Measurements from ENCODE around the gene ALX3.
A peak's percentile ranks its signal among the peaks of the same experiment; 100 is the strongest.

ALX3 gene

GRCh38 chr1:110051262-110051648, 19.2 kb downstream of the ALX3 start:
- no peak overlapping the region for H3K4me3 ChIP-seq (ENCODE audit: low read length)
- TF ChIP-seq ZNF274 (IDR thresholded peaks at IDR 0.05; ENCODE audit: low read depth, low read length): no peak

DNA sequence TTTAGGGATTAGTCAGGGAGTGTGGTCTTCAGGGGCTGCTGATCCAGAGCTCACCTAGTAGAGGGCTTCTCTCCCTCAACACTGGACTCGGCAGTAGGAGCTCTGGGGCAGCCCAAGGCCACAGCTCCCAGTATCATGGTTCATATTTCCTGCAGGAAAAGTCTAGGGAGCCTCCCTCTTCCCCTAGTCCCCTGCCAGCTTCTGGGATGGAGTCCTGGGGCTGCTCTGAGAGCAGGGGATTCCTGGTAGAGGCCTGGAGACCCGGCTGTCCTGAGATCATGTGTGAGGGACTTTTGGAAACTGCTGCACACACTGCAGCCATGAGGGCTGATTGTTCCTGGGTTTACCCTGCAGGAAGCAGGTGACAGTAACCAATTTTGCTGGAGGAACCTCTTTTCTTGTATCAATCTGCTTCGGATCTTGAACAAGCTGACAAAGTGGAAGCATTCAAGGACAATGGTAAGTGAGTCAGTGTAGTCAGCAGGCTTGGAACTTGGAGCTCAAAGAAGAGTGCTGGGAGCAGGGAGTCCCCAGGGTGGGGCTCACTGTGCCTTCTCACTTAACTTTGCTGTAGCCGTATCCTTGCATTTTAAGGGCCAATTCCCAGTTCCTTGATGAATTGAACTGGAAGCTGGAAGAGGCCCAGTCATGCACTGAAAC, 19.7 kb downstream of the ALX3 start:
- no peak overlapping the region for H3K4me3 ChIP-seq (ENCODE audit: low read length)
- TF ChIP-seq ZNF274 (IDR thresholded peaks at IDR 0.05; ENCODE audit: low read depth, low read length): no peak

GRCh38 chr1:110049801-110050601, 20.5 kb downstream of the ALX3 start:
- H3K4me3 ChIP-seq (ENCODE audit: low read length): no peak overlapping the region
- no peak for TF ChIP-seq ZNF274 (IDR thresholded peaks at IDR 0.05; ENCODE audit: low read depth, low read length)

DNA sequence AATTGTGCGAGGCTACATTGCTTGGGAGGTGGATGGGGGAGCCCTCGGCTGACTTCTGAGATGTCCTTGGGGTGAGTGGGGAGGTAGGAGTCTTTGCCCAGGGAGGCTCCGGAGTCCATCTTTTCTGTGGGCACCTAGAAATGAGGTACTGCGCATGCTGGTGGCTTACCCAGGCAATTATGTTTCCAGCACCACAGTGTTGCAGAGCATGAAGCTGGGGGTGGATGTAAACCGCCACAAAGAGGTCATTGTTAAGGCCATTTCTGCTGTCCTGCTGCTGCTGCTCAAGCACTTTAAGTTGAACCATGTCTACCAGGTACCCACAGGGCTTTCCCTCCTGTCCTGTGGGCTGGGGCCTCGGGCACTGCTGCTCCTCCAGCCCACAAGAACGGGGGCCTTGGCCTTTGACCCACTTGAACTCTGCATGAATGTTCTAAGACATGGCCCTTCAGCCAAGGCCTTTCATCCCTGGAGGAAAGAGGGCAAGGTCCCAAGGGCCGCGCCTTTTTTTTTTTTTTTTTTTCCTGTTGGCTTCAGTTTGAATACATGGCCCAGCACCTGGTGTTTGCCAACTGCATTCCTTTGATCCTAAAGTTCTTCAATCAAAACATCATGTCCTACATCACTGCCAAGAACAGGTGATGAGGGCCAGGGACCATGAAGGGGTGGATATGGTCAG, 21.4 kb downstream of the ALX3 start:
- no peak overlapping the region for H3K4me3 ChIP-seq (ENCODE audit: low read length)
- no peak for TF ChIP-seq ZNF274 (IDR thresholded peaks at IDR 0.05; ENCODE audit: low read depth, low read length)

- no peak overlapping the region for H3K4me3 ChIP-seq (ENCODE audit: low read length)
- no peak for TF ChIP-seq ZNF274 (IDR thresholded peaks at IDR 0.05; ENCODE audit: low read depth, low read length)
Measured at GRCh38 chr1:110048240-110048639, 22.2 kb downstream of the ALX3 start.

DNA sequence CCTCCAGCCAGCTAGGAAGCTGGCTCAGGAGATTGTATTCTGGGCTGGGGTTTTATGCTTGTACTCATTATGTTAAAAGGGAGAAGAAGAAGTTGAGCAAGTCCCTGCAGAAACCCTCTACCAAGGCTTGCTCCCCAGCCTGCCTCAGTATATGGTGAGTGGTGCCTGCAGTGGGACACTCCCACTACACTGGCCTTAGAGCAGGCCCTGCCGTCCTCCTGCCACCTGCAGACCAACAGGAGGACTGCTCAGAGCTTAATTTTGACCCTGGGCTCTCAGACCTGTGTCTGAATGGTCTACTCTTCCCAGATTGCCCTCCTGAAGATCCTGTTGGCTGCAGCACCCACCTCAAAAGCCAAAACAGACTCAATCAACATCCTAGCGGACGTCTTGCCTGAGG, 23.0 kb downstream of the ALX3 start:
- no peak overlapping the region for H3K4me3 ChIP-seq (ENCODE audit: low read length)
- no peak for TF ChIP-seq ZNF274 (IDR thresholded peaks at IDR 0.05; ENCODE audit: low read depth, low read length)

- H3K4me3 ChIP-seq (ENCODE audit: low read length): no peak overlapping the region
- TF ChIP-seq ZNF274 (IDR thresholded peaks at IDR 0.05; ENCODE audit: low read depth, low read length): no peak
Measured at GRCh38 chr1:110043016-110043415, 27.5 kb downstream of the ALX3 start.

- TF ChIP-seq ZNF274 (IDR thresholded peaks at IDR 0.05; ENCODE audit: low read depth, low read length): no peak
- H3K4me3 ChIP-seq (ENCODE audit: low read length): no peak overlapping the region
Measured at GRCh38 chr1:110040548-110040947, 29.9 kb downstream of the ALX3 start.

GRCh38 chr1:110039641-110040040, 30.8 kb downstream of the ALX3 start:
- no peak overlapping the region for H3K4me3 ChIP-seq (ENCODE audit: low read length)
- TF ChIP-seq ZNF274 (IDR thresholded peaks at IDR 0.05; ENCODE audit: low read depth, low read length): no peak

DNA sequence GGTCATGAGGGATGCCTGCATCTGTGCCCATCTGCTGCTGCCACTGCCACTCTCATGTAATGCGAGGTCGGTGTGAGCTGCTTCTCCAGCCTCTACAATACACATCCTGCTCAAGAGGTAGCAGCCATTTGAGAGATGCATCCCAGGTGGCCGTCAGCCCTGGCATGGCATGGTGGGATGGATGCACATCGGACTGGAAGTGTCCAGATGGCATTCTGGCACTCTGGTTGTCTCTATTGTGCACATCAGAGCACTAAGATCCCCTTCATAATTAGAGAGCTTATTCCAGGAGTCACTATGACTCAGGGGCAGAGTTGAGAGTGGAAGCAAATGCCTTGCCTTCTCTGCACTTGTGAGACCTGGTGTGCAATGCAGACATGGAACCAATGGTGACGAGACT, 32.2 kb downstream of the ALX3 start:
- TF ChIP-seq ZNF274 (IDR thresholded peaks at IDR 0.05; ENCODE audit: low read depth, low read length): no peak
- no peak overlapping the region for H3K4me3 ChIP-seq (ENCODE audit: low read length)

GRCh38 chr1:110035236-110035752, 35.2 kb downstream of the ALX3 start:
- no peak for TF ChIP-seq ZNF274 (IDR thresholded peaks at IDR 0.05; ENCODE audit: low read depth, low read length)
- H3K4me3 ChIP-seq (ENCODE audit: low read length): peak overlapping the region; percentile 87

GRCh38 chr1:110034451-110035235, 35.8 kb downstream of the ALX3 start, which contains the start of gene STRIP1:
Gene STRIP1 (plus strand): TSS chr1:110034624. CDS start chr1:110034638, 14 bp downstream.
- peak within 1 kb of the TSS; percentile 87 for H3K4me3 ChIP-seq (ENCODE audit: low read length)
- no peak for TF ChIP-seq ZNF274 (IDR thresholded peaks at IDR 0.05; ENCODE audit: low read depth, low read length)

DNA sequence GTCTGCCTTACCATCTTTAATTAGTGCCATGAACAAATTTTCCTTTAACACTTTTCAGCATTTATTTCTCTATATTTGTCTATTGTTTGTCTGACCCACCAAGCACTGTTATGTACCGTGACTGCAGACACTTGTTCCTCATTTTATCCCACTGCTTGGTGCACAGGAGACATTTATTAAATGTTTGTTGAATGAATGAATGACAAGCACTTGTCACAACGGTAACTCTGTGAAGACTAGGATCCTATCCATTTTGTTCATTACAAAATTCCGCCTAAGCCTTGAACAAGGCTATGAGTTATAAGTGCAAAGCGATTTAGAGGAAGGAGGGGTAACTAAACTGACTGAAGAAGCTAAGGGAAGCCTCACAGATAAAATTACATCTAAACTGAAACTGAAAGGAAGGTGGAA, 36.4 kb downstream of the ALX3 start:
- no peak for TF ChIP-seq ZNF274 (IDR thresholded peaks at IDR 0.05; ENCODE audit: low read depth, low read length)
- peak overlapping the region; percentile 87 for H3K4me3 ChIP-seq (ENCODE audit: low read length)

GRCh38 chr1:110033421-110033820, 37.1 kb downstream of the ALX3 start:
- TF ChIP-seq ZNF274 (IDR thresholded peaks at IDR 0.05; ENCODE audit: low read depth, low read length): no peak
- H3K4me3 ChIP-seq (ENCODE audit: low read length): no peak overlapping the region

Data from GM08714 (cell line).